Vagina (tissue), 2 donors: ENCODE results near the gene GTPBP1. TPM values are rescaled to one million over a fixed set of nuclear protein-coding genes. Genes with fewer than 3 reads are reported as not detected.
A peak's percentile ranks its signal among the peaks of the same experiment; 100 is the strongest.

Source experiments
- DNase-seq, 2 donors: peaks; one replicate each; pipeline ENCODE4 v3.0.0-alpha.2; 2017; ENCODE audit errors: extremely low spot score in 2 of 2
- H3K27ac ChIP-seq: fragments of 200-600 bp; sonication (generic); one replicate; pipeline ENCODE4 v1.5.1; 2019
- H3K27me3 ChIP-seq: fragments of 200-600 bp; sonication (generic); one replicate; pipeline ENCODE4 v1.5.1; 2019
- H3K36me3 ChIP-seq, 2 donors: fragments of 200-600 bp; sonication (generic); one replicate each; pipeline ENCODE4 v1.5.1; 2017 to 2019
- H3K4me1 ChIP-seq: fragments of 200-600 bp; sonication (generic); one replicate; pipeline ENCODE4 v1.5.1; 2019
- H3K4me3 ChIP-seq, 2 donors: fragments of 200-600 bp; sonication (generic); 1 replicate in 1 of 2; 2 replicates in 1 of 2; pipeline ENCODE4 v1.5.1; 2016 to 2019
- H3K9me3 ChIP-seq: fragments of 200-600 bp; sonication (generic); one replicate; pipeline ENCODE4 v1.5.1; 2019
- CTCF ChIP-seq, 3 experiments: fragments of 450-650 bp in 2 of 3; fragments of 200-600 bp in 1 of 3; sonication (generic) in 1 of 3; IDR thresholded peaks; one replicate each; pipeline ENCODE4 v1.5.1; 2017 to 2019; ENCODE audit warnings: antibody characterized with exemption in 3 of 3, mild to moderate bottlenecking in 2 of 3, moderate library complexity in 2 of 3
- POLR2A ChIP-seq, 2 donors: fragments of 450-650 bp; IDR thresholded peaks; one replicate each; pipeline ENCODE4 v1.6.1; 2017; ENCODE audit warnings: antibody characterized with exemption in 2 of 2, mild to moderate bottlenecking in 2 of 2, moderate library complexity in 2 of 2
- POLR2AphosphoS5 ChIP-seq, 2 donors: sonication (generic); formaldehyde crosslinking; IDR thresholded peaks; one replicate each; pipeline ENCODE4 v1.9.0; 2017; ENCODE audit warnings: antibody characterized with exemption in 2 of 2, mild to moderate bottlenecking in 2 of 2, low read depth in 1 of 2; ENCODE audit not compliant: insufficient read depth in 1 of 2
- intact Hi-C: fragments of 100-400 bp; cut with DNase I; formaldehyde crosslinking; loops from one replicate; pipeline ENCODE4 v1.15.1; 2023
- total RNA-seq: library from RNA; depleted of rRNA; stranded (reverse); fragments of >200 nt; gene quantifications from one replicate; pipeline ENCODE4 v1.2.3, GENCODE V29; 2016

Gene GTPBP1
- total RNA-seq, 1 donor from 2014 or later = 69.5 TPM

DNA sequence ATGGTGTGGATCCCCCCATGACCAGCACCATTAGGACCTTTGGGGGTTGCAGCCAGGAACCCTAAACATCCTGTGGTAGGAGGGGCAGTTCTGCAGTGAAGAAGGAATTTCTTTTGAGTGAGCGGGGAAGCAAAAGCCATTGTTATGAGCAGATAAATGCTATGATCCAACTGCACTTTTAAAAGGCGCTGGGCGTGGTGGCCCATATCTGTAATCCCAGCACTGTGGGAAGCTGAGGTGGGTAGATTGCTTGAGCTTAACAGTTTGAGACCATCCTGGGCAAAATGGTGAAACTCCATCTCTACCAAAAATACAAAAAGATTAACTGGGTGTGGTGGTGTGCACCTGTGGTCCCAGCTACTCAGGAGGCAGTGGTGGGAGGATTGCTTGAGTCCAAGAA lies 29.9 kb upstream of the GTPBP1 start:
- Histone ChIP-seq H3K27me3 (no peaks in the 10 kb centered on the region), H3K9me3 (no peaks in the 10 kb centered on the region), H3K36me3 (peaks cover 0 to 26% of the 10 kb centered on the region in 2 donors), H3K4me3 (no peak overlapping the region), H3K27ac (no peak overlapping the region), H3K4me1 (no peaks in the 10 kb centered on the region)
- intact Hi-C loops = no loop called here
- TF ChIP-seq POLR2AphosphoS5 (IDR thresholded peaks at IDR 0.05; ENCODE audit: insufficient read depth in 1 of 2, low read depth in 1 of 2) (no peak), POLR2A (IDR thresholded peaks at IDR 0.05) (no peak), CTCF (IDR thresholded peaks at IDR 0.05) (no peak)
- no peak for DNase-seq

DNA sequence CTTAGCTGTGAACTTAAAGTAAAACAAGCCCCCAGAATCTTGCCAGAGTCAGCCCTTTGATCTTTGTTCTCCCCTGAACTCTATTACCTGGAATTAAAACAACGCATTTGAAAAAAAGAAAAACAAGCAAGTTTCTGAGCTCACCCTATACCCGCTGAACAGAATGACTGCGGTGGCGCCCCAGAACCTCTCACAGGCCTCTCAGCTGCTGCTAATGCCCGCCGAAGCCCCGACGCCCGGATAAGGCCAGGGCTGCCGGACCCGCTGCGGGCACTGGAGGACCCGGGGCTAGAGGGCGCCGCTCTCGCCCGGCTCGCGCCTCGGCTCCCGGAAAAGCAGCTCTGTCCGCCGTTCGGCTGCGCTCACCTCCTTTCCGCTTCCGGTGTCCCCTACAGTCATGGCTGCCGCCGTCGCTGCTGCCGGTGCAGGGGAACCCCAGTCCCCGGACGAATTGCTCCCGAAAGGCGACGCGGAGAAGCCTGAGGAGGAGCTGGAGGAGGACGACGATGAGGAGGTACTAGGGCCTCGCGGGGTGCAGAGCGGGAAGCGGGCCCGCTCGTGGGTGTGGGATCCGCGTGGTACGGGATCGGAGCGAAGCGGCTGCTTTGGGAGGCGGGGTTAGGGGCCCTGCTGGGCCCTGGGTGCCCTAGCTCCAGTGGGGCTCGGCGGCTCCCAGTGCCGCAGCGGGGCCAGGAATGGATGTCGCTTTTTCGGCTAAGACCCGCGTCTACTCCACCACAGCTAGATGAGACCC lies 24.0 kb upstream of the GTPBP1 start, which contains the start of gene TOMM22:
TSS of gene TOMM22 (plus strand) at position 376 of the 754 bp plus-strand sequence. CDS start at position 398, 22 bp downstream.
- H3K4me1 ChIP-seq = peaks cover 16% of the 10 kb centered on the region
- peak within 1 kb of the TSS; percentile 72 to 96 for H3K4me3 ChIP-seq
- H3K36me3 ChIP-seq = peaks cover 0 to 30% of the 10 kb centered on the region in 2 donors
- no peak for DNase-seq
- no peaks in the 10 kb centered on the region for H3K27me3 ChIP-seq
- H3K9me3 ChIP-seq = no peaks in the 10 kb centered on the region
- H3K27ac ChIP-seq = peak within 1 kb of the TSS; percentile 71
- intact Hi-C loops = no loop called here
- peak; percentile 90 to 96 for TF ChIP-seq POLR2AphosphoS5 (IDR thresholded peaks at IDR 0.05; ENCODE audit: insufficient read depth in 1 of 2, low read depth in 1 of 2)
- peak; percentile 15 to 86 (median 22) for TF ChIP-seq CTCF (IDR thresholded peaks at IDR 0.05)
- TF ChIP-seq POLR2A (IDR thresholded peaks at IDR 0.05) = no peak

GRCh38 chr22:38684895-38685294 lies 20.8 kb upstream of the GTPBP1 start:
- intact Hi-C loops = no loop called here
- peaks cover 0 to 44% of the 10 kb centered on the region in 2 donors for H3K36me3 ChIP-seq
- H3K4me1 ChIP-seq = peaks cover 16% of the 10 kb centered on the region
- H3K9me3 ChIP-seq = no peaks in the 10 kb centered on the region
- DNase-seq = no peak
- TF ChIP-seq CTCF (IDR thresholded peaks at IDR 0.05) = no peak
- no peak for TF ChIP-seq POLR2AphosphoS5 (IDR thresholded peaks at IDR 0.05; ENCODE audit: insufficient read depth in 1 of 2, low read depth in 1 of 2)
- TF ChIP-seq POLR2A (IDR thresholded peaks at IDR 0.05) = no peak
- no peak overlapping the region for H3K27ac ChIP-seq
- H3K27me3 ChIP-seq = no peaks in the 10 kb centered on the region
- H3K4me3 ChIP-seq = no peak overlapping the region

DNA sequence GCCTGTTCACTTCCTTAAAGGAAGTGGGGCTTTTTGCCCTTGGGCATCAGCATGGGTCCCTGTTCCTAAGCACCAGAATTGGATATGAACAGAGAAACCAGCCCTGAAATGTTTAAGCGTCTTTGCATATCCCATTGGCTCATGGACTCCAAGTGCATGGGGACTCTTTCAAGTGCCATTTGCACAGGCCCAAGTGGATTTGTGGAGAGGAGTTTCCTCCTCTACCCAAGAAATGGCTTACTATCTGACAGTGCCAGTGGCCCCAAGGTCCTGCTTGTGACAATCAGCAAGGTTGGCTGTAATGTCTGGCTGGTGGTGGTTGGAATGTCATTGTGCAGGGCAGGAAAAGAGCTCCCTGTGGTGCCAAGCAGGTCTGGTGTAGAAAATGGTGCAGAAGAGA lies 20.0 kb upstream of the GTPBP1 start:
- TF ChIP-seq POLR2A (IDR thresholded peaks at IDR 0.05) (no peak), CTCF (IDR thresholded peaks at IDR 0.05) (no peak), POLR2AphosphoS5 (IDR thresholded peaks at IDR 0.05; ENCODE audit: insufficient read depth in 1 of 2, low read depth in 1 of 2) (no peak)
- Histone ChIP-seq H3K4me1 (peaks cover 16% of the 10 kb centered on the region), H3K27ac (no peak overlapping the region), H3K4me3 (no peak overlapping the region), H3K36me3 (peaks cover 0 to 44% of the 10 kb centered on the region in 2 donors), H3K9me3 (no peaks in the 10 kb centered on the region), H3K27me3 (no peaks in the 10 kb centered on the region)
- DNase-seq = no peak
- intact Hi-C loops = no loop called here

GRCh38 chr22:38689651-38690050 lies 16.1 kb upstream of the GTPBP1 start:
- peaks cover 0 to 35% of the 10 kb centered on the region in 2 donors for H3K36me3 ChIP-seq
- H3K4me1 ChIP-seq = peaks cover 5% of the 10 kb centered on the region
- intact Hi-C loops = no loop called here
- no peak for TF ChIP-seq POLR2AphosphoS5 (IDR thresholded peaks at IDR 0.05; ENCODE audit: insufficient read depth in 1 of 2, low read depth in 1 of 2)
- TF ChIP-seq POLR2A (IDR thresholded peaks at IDR 0.05) = no peak
- TF ChIP-seq CTCF (IDR thresholded peaks at IDR 0.05) = no peak
- H3K27me3 ChIP-seq = no peaks in the 10 kb centered on the region
- no peak for DNase-seq
- H3K4me3 ChIP-seq = no peak overlapping the region
- H3K9me3 ChIP-seq = no peaks in the 10 kb centered on the region
- no peak overlapping the region for H3K27ac ChIP-seq
